K562 (cell line): Measurements from ENCODE around the gene SH3BGRL2. TPM values are rescaled to one million over a fixed set of nuclear protein-coding genes. Genes with fewer than 3 reads are reported as not detected.
A peak's percentile ranks its signal among the peaks of the same experiment; 100 is the strongest.

Experiments
- CREB3L1 ChIP-seq: fragments of 450-650 bp; IDR thresholded peaks from 2 replicates; pipeline ENCODE4 v1.6.1; 2014; ENCODE audit warnings: low read depth, mild to moderate bottlenecking, moderate library complexity, borderline replicate concordance
- CXXC5 ChIP-seq: fragments of 250-450 bp; sonication (Bioruptor Pico); IDR thresholded peaks from 2 replicates; pipeline ENCODE4 v1.8.0; 2022; ENCODE audit warnings: inconsistent platforms, mild to moderate bottlenecking, moderate library complexity
- EP300 ChIP-seq: IDR thresholded peaks from 2 replicates; pipeline ENCODE4 v1.6.1; 2012; ENCODE audit warnings: low read length, improper control_type of control experiment
- GABPA ChIP-seq: fragments of 200-800 bp; sonication (Bioruptor generic); conservative IDR thresholded peaks from 2 replicates; pipeline ENCODE4 v1.6.1; 2016; ENCODE audit warnings: low read depth, missing genetic modification characterization, missing compliant biosample characterization
- MXI1 ChIP-seq: IDR thresholded peaks from 2 replicates; pipeline ENCODE4 v1.6.1; 2011; ENCODE audit warnings: low read depth, mild to moderate bottlenecking, improper control_type of control experiment, low read length
- NFXL1 ChIP-seq: fragments of 450-650 bp; formaldehyde crosslinking; IDR thresholded peaks from 2 replicates; pipeline ENCODE4 v1.4.0; 2021; ENCODE audit warnings: mild to moderate bottlenecking
- PATZ1 ChIP-seq: fragments of 250-450 bp; sonication (Bioruptor Pico); IDR thresholded peaks from 2 replicates; pipeline ENCODE4 v1.5.0; 2020; ENCODE audit warnings: mild to moderate bottlenecking, borderline replicate concordance
- PTBP1 ChIP-seq: fragments of 200-400 bp; formaldehyde crosslinking; IDR thresholded peaks from 2 replicates; pipeline ENCODE4 v1.6.1; 2017; ENCODE audit warnings: low read depth, low read length
- RBM22 ChIP-seq: fragments of 200-400 bp; formaldehyde crosslinking; IDR thresholded peaks from 2 replicates; pipeline ENCODE4 v1.6.1; 2018; ENCODE audit warnings: low read length, low read depth; ENCODE audit not compliant: poor library complexity, severe bottlenecking
- RCOR1 ChIP-seq, 2 experiments: IDR thresholded peaks; 2 replicates each; pipeline ENCODE4 v1.6.1; 2012; ENCODE audit warnings: low read depth in 2 of 2, low read length in 2 of 2, borderline replicate concordance in 1 of 2, improper control_type of control experiment in 1 of 2
- TOE1 ChIP-seq, 2 experiments: fragments of 450-650 bp in 1 of 2; sonication (generic) in 1 of 2; formaldehyde crosslinking in 1 of 2; IDR thresholded peaks; 2 replicates each; pipeline versions ENCODE4 v1.7.1 to v1.8.0; 2016 to 2022; ENCODE audit warnings: borderline replicate concordance in 2 of 2, mild to moderate bottlenecking in 2 of 2, antibody characterized with exemption in 1 of 2, inconsistent platforms in 1 of 2, low read depth in 1 of 2, missing genetic modification reagents in 1 of 2, moderate library complexity in 1 of 2
- UBTF ChIP-seq, 2 experiments: IDR thresholded peaks; 2 replicates each; pipeline ENCODE4 v1.6.1; 2012; ENCODE audit warnings: improper control_type of control experiment in 2 of 2, low read depth in 2 of 2, low read length in 2 of 2, borderline replicate concordance in 1 of 2
- ZBTB43 ChIP-seq: sonication (generic); formaldehyde crosslinking; IDR thresholded peaks from 2 replicates; pipeline ENCODE4 v1.8.0; 2023; ENCODE audit warnings: mild to moderate bottlenecking, missing genetic modification reagents
- ZBTB9 ChIP-seq: fragments of 450-650 bp; formaldehyde crosslinking; IDR thresholded peaks from 2 replicates; pipeline ENCODE4 v1.4.0; 2020; ENCODE audit warnings: mild to moderate bottlenecking, moderate library complexity
- ZC3H8 ChIP-seq: fragments of 450-650 bp; IDR thresholded peaks from 2 replicates; pipeline ENCODE4 v1.6.1; 2017
- polyA plus RNA-seq, 8 experiments: library from polyadenylated mRNA; depleted of rRNA in 4 of 8; stranded (reverse) in 5 of 8; unstranded in 3 of 8; fragments of >200 nt; fragmentation: Nextera tagmentation in 2 of 8; fragmentation: Illumina TruSeq in 1 of 8; extraction: Ambion mirVana in 2 of 8; extraction: Trizol in 1 of 8; gene quantifications; 2 replicates each; pipeline versions ENCODE4 v1.2.1 to v1.2.3, GENCODE V29; 2011 to 2014; ENCODE audit warnings: inconsistent platforms in 1 of 8, missing spikeins in 1 of 8
- total RNA-seq, 7 experiments: library from RNA; depleted of rRNA in 6 of 7; stranded (reverse); fragments of >200 nt in 6 of 7; fragmentation: Illumina TruSeq in 2 of 7; extraction: Trizol in 2 of 7; gene quantifications; 2 replicates each; pipeline versions ENCODE4 v1.2.1 to v1.2.3, GENCODE V29; 2011 to 2021; ENCODE audit warnings: low replicate concordance in 1 of 7

The SH3BGRL2 gene
- total and polyA plus RNA-seq, 9 of the 15 experiments (the other 6 are each of a cell fraction or from before 2014, with no cell fraction given): 4.4 to 12.1 (median 7.3) TPM

- peak; percentile 65; the same call in 1 of the 2 replicates for TF ChIP-seq CREB3L1
- peak; percentile 50 to 92; a peak in 3 of 4 replicates for TF ChIP-seq UBTF (IDR thresholded peaks at IDR 0.05; ENCODE audit: borderline replicate concordance in 1 of 2, low read depth in 2 of 2, low read length in 2 of 2)
- no peak for TF ChIP-seq ZC3H8
- no peak; the same call in 1 of the 2 replicates for TF ChIP-seq MXI1
- TF ChIP-seq GABPA (tag): peak; percentile 49
- peak in 1 of 2 experiments; percentile 55; a peak in 1 of 4 replicates for TF ChIP-seq RCOR1 (IDR thresholded peaks at IDR 0.05; ENCODE audit: borderline replicate concordance in 1 of 2, low read depth in 2 of 2, low read length in 2 of 2)
- no peak for TF ChIP-seq PATZ1 (CRISPR knock-in tag)
- TF ChIP-seq PTBP1: no peak
- TF ChIP-seq NFXL1 (CRISPR knock-in tag): no peak
- peak; percentile 56; the same call in 1 of the 2 replicates for TF ChIP-seq TOE1 (IDR thresholded peaks at IDR 0.05; ENCODE audit: borderline replicate concordance)
- TF ChIP-seq TOE1 (CRISPR knock-in tag; IDR thresholded peaks at IDR 0.05; ENCODE audit: borderline replicate concordance, low read depth): 0 out of 2 replicates have a peak, but pooled peaks have one; percentile 22
- 0 out of 2 replicates have a peak, but pooled peaks have one; percentile 46 for TF ChIP-seq ZBTB9 (CRISPR knock-in tag)
- TF ChIP-seq CXXC5 (CRISPR knock-in tag): peak; percentile 86
- no peak for TF ChIP-seq EP300
- peak; percentile 82 for TF ChIP-seq RBM22
- TF ChIP-seq ZBTB43 (CRISPR knock-in tag): no peak
Observed at GRCh38 chr6:79630883-79631692, at the start of gene SH3BGRL2 (continued).
